GM19193 (cell line): ENCODE measurements around the gene AVPI1.
A peak's percentile ranks its signal among the peaks of the same experiment; 100 is the strongest.

Source experiments
- POLR2A ChIP-seq: IDR thresholded peaks from 4 replicates; pipeline ENCODE4 v1.6.1; 2011; ENCODE audit not compliant: insufficient read depth, insufficient read length; ENCODE audit errors: extremely low read depth

The AVPI1 gene

DNA sequence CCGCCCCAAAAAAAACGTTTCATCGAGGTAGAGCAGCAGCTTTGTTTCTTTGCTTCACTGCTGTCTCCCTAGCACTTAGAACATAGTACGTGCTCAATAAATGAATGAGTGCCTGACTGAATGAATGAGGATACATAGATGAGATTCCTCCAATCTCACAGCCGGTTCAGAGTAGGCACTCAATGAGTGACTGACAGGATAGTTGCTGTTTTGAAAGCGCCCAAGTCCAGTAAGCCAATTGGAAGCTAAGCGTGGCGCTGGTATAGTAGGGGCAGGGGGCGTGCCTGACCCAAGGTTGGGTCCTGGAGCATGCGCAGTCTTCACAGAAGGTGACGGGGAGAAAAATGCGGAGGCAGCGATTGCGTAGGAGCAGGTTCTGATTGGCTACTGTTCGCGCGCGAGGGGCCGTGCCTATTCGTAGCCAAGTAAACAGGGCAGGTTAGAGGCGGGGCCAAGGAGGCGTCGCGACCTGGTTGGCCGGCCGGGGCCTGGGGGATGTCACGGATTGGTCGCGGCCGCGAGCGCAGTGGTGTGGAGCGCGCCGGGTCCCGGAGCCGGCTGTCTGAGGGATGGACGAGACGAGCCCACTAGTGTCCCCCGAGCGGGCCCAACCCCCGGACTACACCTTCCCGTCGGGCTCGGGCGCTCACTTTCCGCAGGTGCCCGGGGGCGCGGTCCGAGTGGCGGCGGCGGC is 46.7 kb downstream of the AVPI1 start, which contains the start of gene PI4K2A:
Gene PI4K2A, plus strand, starts transcription at position 498 of the 694 bp plus-strand sequence. Its CDS starts 72 bp downstream, at position 570.
- TF ChIP-seq POLR2A, result peak; percentile 63

DNA sequence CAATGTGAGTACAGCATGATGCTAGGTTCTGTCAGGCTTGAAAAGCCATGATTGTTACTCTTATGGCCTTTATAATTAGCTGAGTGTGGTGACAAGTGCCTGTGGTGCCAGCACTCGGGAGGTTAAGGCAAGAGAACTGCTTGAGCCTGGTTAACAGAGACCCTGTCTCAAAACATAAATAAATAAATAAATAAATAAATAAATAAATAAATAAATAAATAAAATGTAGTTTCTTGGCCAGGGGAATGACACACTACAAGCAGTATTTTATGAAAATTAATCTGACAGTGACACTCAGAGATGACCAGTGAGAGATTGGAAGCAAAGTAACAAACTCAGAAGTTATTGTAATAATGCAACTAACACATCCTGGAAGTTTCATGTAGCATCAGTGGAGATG is 51.5 kb downstream of the AVPI1 start:
- TF ChIP-seq POLR2A, result no peak

DNA sequence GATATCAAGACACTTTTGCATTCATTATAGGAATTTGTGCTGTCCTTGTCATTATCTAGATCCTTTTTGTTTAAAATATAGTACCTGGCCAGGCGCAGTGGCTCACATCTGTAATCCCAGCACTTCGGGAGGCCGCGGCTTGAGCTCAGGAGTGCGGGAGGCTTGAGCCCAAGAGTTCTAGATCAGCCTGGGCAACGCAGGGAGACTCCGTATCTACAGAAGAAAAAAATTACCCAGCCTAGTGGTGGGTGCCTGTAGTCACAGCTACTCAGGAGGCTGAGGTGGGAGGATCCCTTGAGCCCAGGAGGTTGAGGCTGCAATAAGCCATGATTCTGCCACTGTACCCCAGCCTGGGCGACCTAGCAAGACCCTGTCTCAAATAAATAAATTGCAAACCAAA is 53.1 kb downstream of the AVPI1 start:
- no peak for TF ChIP-seq POLR2A

DNA sequence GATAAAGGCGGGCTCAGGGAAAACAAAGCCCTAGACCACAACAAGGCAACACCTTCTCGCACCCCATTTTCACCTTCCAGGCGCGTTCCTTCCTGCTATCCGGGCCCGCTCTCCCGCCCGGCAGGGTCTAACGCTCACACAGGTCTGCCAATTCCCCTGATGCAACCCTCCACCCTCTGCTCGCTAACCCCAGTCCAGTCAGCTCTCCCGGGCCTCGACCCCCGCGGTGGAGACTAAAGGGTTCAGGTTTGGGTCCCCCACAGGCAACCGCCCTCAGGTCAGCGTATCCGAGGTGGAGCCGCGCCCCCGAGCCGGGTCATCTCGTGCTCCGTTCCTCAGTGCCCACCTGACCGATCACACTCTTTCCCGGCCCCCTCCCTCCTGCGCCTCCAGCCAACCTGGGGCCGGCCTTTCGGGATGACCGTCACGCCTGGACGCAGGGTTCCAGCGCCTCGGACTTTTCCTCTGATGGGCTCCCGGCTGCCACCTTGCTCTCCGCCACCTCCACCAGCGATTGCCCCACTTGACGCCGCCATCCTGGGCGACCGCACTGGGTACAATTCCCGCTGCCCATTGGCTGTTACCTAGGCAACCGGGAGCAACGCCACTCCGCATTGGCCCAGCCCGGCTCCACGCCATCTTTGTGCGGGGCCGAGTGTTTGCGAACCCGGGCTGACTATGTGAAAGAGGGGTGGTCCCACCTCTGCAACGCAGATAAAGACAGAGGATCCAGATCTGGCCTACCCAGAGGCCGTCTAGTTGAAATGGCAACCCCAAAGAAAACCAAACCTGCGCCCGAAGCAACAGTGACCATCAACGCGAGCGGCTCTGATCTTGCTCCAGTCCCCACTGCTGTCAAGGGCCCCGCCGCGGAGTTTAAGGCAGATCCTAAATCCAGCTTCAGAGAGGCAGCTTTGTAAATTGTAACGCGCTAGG is 53.8 kb downstream of the AVPI1 start, which contains the start of gene MORN4:
Gene MORN4, minus strand, starts transcription at position 552 of the 936 bp plus-strand sequence. CDS start 13,847 bp downstream, outside the sequence.
- peak; percentile 33 for TF ChIP-seq POLR2A

DNA sequence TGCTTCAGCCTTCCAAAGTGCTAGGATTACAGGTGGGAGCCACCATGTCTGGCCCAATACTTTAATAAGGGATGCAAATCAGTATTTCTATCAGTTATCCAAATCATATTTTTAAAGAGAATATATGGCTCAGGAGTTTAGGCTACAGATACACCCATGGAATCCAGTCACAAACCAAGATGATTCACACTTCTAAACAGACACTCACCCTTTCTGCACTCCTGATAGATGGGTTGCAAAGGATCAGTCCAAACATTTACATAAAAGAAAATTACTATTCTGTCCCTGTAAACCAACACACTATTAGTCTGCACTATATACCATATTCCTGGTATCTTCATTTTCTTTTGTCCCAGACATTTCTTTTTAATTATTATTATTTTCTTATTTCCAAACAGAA is 55.9 kb downstream of the AVPI1 start:
- TF ChIP-seq POLR2A, result no peak

DNA sequence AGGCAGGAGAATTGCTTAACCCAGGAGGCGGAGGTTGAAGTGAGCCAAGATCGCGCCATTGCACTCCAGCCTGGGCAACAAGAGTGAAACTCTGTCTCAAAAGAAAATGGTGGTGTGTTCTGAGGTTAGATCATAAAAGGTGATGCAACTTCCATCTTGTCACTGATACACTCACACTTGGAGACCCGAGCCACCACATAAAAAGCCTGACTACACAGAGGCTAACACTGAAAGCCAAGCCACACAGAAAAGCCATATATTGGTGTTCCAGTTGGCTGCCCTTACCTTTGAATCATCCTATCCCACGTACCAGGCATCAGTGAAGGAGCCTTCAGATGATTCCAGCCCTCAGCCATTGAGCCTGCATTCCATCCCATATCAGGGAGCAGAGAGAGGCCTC is 57.8 kb downstream of the AVPI1 start:
- no peak for TF ChIP-seq POLR2A

DNA sequence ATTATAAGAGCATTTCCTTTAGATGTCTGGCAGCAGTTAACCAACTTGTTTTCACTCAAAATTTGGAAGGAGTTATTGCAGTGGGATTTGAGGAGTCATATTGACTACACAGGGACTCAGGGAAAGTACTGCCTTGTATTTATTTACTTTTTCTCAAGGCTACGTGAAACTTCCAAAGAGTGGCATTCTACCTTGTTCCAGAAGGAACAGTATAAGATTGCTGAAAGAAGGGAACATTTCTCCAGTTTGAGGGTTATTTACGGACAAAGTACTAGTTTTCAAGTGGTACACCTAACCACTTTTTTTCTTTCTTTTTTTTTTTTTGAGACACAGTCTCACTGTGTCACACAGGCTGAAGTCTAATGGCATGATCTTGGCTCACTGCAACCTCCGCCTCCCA is 58.8 kb downstream of the AVPI1 start:
- no peak for TF ChIP-seq POLR2A

DNA sequence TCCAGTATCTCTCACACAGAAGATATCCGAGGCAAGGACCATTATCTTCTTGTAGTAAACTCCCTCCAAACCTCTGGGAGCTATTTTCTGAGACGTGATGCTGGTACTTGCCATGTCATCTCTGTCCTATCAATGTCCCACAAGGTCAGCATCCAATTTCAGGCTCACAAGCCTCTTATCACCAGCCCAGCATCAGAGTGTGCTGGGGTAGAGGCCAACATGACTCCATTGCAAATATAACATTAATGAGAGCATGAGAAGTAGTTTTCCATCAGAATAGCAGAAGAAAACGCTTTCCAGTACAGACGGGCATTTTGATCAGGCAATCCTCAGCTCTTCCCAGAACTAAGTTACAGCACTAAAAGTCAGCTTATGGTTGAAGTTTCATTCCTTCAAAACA is 59.3 kb downstream of the AVPI1 start:
- TF ChIP-seq POLR2A, result no peak
